IPS-NIHi7 (cell line): ENCODE results near the gene DEFB132.

Experiments
- DNase-seq: peaks from one replicate; pipeline ENCODE4 v3.0.0; 2012; ENCODE audit warnings: mixed read lengths; ENCODE audit errors: extremely low spot score

The DEFB132 gene

DNA sequence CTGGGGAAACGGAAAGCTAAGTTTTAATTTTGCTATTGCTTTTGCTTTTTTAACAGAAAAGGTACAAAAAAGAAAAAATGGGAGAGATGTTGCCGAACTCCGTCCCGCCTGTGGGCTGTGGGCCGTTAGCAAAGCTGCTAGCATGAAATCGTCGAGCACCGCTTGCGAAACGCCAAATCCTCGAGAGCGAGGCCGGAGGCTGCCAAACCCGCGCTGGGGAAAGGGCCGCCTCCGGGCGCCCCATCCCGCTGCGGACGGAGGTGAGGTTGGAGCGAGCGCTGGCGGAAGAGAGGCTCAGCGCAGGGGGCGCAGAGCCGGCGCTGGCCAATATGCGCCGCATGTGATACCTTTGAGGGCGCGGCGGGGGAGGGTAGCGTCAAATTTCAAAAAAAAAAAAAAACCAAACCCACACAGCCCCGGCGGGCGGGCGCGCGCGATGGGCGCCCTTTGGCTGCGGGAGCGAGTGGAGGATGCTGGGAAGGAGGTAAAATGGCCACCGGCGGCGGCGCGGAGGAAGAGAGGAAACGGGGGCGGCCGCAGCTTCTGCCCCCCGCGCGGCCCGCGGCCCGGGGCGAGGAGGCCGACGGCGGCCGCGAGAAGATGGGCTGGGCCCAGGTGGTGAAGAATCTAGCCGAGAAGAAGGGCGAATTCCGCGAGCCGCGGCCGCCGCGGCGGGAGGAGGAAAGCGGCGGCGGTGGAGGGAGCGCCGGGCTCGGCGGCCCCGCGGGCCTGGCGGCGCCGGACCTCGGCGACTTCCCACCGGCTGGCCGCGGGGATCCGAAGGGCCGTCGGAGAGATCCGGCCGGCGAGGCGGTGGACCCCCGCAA is 39.8 kb downstream of the DEFB132 start, which contains the start of gene ZCCHC3:
ZCCHC3 (plus strand) TSS at position 473 of the 827 bp plus-strand sequence; CDS start at position 490, 17 bp downstream.
- peak; percentile 85 for DNase-seq

DNA sequence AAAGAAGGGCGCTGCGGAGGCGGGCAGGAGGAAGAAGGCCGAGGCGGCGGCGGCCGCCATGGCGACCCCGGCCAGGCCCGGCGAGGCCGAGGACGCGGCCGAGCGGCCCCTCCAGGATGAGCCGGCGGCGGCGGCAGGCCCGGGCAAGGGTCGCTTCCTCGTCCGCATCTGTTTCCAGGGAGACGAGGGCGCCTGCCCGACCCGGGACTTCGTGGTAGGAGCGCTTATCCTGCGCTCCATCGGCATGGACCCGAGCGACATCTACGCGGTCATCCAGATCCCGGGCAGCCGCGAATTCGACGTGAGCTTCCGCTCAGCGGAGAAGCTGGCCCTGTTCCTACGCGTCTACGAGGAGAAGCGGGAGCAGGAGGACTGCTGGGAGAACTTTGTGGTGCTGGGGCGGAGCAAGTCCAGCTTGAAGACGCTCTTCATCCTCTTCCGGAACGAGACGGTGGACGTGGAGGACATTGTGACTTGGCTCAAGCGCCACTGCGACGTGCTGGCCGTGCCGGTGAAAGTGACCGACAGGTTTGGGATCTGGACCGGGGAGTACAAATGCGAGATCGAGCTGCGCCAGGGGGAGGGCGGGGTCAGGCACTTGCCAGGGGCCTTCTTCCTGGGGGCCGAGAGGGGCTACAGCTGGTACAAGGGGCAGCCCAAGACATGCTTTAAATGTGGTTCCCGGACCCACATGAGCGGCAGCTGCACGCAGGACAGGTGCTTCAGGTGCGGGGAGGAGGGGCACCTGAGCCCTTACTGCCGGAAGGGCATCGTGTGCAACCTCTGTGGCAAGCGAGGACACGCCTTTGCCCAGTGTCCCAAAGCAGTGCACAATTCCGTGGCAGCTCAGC is 40.6 kb downstream of the DEFB132 start:
- peak; percentile 22 for DNase-seq

DNA sequence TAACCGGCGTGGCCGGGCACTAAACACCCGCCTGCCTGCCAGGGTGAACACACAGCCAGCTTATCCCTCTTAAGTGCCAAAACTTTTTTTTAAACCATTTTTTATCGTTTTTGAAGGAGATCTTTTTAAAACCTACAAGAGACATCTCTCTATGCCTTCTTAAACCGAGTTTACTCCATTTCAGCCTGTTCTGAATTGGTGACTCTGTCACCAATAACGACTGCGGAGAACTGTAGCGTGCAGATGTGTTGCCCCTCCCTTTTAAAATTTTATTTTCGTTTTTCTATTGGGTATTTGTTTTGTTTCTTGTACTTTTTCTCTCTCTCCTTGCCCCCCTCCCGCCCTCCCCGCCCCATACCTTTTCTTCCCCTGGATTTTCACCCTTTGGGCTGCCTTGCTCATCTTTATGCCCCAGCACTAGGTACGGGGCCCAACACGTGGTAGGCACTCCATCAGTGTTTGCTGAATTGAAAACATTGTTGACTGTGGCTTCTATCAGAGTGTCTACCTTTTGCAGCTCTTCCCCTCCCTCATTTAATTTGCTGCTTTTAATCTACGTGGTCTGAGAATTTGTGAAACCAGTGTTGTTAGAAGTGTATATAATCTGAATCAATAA is 41.4 kb downstream of the DEFB132 start:
- no peak for DNase-seq

DNA sequence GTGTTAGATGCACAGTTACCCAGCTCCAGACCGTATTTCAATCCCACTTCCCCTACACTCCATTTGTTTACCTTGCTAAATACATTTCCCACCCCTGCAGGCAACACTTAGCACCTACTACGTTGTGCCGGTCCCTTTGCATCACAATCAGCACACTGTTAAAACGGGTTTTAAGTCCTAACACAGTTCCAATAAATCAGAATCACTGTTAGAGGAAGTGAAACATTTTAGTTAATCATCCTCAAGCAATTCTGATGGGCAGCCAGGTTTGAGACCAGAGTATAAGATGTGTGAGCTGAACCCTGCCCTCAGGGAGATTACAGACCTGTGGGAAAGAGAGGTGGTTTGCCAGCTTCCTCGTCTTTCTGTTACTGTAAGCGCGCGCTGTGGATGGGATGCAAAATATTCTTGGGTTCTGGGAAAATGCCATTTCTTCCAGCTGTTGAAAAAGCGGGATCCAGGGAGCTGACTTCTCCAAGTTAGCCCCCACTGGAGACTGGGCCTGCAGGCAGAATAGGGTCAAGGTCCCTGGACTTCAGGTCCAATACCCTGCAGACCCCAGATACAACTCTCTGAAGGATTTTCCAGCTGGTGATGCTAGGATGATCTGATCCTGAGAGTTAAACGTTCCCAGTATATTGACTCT is 42.9 kb downstream of the DEFB132 start:
- peak; percentile 18 for DNase-seq

DNA sequence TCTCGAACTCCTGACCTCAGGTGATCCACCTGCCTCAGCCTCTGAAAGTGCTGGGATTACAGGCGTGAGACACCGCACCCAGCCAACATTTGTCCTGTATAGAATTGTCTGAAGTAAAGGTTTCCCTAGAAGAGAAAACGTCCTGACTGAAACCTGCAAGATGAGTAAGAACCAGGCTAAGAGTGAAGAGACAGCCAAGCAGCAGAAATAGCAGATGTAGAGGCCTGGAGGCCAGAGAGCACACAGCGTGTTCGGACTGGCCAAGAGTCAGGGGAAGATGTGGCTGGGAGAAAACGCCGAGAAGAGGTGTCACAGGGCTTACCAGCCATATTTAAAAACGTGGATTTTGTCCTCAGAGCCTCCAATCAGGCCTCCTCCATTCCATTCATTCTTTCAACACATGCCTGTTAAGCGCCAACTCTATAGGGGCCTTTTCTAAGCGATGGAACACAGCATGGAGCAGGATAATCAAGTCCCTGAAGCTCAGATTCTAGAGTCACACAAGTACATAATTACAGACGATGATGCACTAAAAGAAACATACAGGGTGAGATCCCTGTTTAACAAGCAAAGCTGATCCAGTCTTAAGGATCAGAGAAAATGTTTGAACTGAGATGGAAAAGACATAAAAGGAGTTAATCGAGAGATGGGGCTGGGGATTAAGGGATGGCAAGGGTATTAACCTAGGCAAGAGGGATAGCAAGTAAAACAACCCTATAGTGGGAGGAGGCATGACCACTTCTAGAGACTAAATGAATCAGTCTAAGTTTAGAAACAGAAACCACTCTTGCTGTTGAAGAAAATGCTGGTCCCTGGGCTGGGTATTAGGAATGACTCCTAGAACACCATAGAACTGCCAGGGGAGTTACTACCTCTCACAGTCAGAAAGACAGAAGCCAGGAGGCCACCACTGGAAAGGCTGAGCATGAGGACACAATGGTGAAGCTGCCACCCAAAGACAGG is 44.6 kb downstream of the DEFB132 start:
- no peak for DNase-seq

DNA sequence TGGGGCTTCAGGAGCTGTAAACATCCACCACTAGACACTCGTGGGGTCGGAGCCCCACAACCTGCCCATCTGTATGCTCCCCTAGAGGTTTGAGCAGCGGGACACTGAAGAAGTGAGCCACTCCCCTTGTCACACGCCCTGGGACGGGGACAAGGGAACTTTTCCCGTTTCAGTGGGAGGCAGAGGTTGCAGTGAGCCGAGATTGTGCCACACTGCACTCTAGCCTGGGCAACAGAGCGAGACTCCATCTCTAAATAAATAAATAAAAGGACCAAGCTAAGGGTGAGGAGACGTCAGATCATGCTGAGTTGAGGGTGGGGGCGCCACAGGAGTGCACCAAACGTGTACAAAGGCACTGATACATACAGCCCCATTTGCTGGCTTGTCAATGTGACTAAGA is 48.2 kb downstream of the DEFB132 start:
- no peak for DNase-seq

DNA sequence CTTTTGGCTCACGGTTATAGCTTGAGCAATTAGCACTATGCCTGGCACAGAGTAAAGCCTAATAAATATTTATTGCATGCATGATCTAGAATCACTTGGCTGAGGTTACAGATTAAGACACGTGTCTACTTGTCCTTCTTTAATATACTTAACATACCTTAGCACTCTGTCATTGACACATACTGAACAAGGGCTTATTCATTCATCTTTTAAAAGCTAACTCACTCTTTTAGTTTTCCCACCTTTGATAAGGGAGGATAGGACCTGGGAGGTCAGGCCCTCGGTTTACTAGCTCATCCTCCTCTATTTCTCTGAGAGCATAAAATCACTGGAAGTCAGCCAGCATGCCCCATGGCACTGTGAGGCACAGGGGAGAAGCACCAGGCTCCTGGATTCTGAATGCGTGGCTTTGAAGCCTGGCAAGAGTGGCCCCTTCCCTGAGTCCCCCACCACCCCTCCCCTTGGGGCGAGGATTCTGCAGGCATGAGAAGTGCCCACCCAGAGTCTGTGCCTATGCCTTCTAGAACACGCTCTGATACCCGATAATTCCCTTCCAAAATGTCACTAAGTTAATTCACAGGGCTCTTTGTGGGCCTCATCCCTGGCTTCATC is 51.0 kb downstream of the DEFB132 start:
- no peak for DNase-seq

DNA sequence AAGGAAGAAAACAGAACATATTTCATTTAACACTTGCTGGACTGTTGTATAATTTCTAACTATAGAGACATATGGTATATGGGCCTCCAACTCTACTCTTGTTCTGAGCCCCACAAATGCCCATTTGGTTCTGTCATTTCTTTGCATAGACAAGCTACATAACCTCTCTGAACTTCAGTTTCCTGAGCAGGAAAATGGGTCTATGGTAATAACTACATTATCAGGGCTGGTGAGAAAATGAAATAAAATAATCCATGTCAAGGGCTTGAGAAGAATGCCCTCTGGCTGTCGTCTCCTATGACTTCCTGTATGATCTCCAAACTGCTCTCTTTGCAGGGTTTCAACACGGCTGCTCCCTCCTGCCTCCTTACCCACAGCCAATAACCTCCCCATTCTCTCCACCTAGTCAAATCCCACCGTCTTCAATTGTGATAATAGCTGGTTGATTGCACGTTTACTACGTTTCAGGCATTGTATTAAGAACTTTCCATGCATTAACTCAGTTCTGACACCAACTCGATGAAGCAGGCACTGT is 51.8 kb downstream of the DEFB132 start:
- no peak for DNase-seq

DNA sequence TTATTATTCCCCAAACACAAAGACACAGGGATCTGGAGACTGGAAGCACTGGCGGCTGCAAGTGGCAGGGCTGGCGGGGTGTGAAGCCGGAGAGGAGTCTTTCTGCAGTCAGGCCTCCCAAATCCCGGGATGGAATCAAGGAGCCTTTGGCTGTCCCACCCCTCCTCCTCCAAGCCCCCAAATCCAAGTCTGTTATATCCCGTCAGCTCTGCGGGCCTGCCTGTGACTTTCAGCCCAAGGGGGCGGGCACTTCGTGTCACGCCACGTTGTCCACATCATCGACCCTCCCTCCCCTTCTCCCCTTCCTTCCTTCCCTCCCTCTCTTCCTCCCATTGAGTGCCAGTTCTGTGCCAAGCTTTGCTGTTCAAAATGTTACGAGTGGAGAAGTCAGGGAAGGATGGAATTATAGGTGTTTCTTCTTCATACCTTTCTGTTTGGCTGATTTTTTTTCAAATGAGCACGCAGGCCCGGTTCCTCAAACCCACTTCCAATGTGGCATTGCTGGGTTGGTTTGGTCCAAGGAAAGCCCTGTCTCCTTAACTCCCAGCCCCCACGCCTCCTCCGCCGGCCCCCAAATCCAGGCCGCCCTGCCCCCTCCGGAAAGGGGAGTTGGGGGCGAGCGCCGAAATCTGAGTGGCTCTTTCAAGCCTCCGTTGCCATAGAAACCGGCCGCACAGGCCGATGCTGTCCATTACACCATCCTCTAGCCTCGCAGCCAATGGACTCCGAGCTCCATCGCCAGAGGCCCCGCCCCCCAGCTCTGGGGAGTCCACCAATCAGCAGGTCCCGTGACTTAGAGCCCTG is 52.5 kb downstream of the DEFB132 start:
- peak; percentile 98 for DNase-seq

DNA sequence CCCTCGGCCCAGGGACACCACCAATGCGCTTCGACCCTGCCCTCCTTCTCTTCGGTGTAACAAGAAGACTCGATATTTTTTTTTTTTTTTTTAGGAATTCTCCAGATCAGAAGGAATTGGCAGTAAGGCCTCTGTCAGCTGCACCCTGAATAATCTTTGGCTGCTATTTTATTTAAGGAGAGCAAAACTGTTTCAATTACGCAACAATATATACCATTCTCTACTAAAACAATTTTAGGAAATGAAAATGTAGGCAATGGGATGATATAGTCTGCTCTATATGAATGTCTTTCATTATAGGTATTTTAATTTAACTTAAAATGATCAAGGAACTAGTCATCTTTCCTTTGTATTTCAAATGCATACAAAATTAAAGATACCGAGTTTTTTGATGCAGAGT is 53.1 kb downstream of the DEFB132 start:
- no peak for DNase-seq
